ENCODE measurements around the gene NPTX1.

Gene NPTX1

DNA sequence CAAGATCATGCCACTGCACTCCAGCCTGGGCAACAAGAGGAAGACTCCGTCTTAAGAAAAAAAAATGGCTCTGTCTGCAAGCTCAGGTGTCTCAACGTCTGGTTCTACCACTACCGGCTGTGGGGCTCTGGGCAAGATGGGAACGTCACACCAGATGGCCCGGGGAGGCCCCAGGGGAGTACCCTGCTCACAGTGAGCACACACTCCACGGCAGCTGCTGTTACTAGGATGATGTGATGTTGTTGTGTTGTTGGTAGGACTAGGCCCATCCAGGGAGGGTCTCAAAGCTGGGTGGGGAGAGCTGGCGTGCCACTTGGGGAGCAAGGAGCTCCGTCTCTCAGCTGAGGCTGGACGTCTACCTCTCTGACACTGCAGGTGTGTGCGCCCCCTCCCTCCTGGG is 9.4 kb upstream of the NPTX1 start:
- peak overlapping the region in 6 of 11 experiments; percentile 24 to 79 (median 70); a peak in 11 of 22 replicates for H3K27ac ChIP-seq
- peaks cover 0 to 21% (median 0%) of the 10 kb centered on the region in 11 experiments; a peak in 5 of 22 replicates for H4K20me1 ChIP-seq
- peaks cover 0 to 7% (median 0%) of the 10 kb centered on the region in 11 experiments; a peak in 2 of 22 replicates for H3K9me3 ChIP-seq (replicated peaks in 1 of 11)
- peak in 1 of 11 experiments; percentile 33; a peak in 2 of 22 replicates for TF ChIP-seq Cebpa-rat (IDR thresholded peaks at IDR 0.05)
- H3K36me3 ChIP-seq: no peaks in the 10 kb centered on the region
- H3K9ac ChIP-seq: peak overlapping the region in 5 of 11 experiments; percentile 20 to 76 (median 63); a peak in 8 of 22 replicates
- peaks cover under 1 to 22% (median 15%) of the 10 kb centered on the region in 11 experiments; a peak in 21 of 22 replicates for H3K27me3 ChIP-seq
- peaks cover 7 to 79% (median 56%) of the 10 kb centered on the region in 10 experiments; a peak in 18 of 20 replicates for H3K4me1 ChIP-seq
- H3K4me2 ChIP-seq: peak overlapping the region in 9 of 11 experiments; percentile 43 to 96 (median 78); a peak in 18 of 22 replicates
- peak overlapping the region in 1 of 10 experiments; percentile 5; a peak in 1 of 20 replicates for H3K4me3 ChIP-seq

DNA sequence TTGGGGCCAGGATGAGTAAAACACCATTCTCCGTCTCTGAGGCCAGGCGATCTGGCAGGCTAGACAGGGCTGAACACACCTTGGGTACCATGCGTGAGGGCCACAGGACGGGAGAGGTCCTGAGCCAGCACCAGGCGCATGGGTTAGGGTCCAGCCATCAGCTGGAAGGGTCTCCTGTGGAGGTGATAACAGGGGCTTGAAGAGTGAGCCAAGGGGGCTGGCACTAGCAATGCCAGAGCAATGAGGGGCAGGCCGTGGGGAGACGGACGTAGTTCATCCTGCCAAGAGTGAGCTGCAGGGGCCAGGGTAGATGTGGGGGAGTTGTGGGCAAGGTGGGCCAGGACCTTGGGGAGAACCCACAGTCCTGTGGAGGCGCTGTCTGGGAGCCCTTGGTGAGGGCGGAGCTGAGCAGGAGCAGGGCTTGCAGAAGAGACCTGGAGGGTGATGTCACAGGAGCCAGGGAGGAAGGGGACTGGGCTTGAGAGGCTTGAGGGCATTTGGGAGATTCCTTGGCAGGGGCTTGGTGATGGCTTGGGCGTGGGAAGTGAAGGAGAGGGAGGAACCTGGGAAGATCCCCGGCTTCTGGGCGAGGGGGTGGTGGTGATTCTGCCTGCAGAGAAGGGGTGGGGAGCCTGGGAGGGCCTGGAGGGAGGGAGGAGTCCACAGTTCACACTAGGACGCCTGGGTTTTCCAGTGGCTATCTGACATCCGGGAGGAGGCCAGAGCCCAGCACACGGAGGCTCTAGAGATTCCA is 6.3 kb upstream of the NPTX1 start:
- Histone ChIP-seq H3K9ac (no peak overlapping the region), H3K36me3 (no peaks in the 10 kb centered on the region), H3K27ac (no peak overlapping the region), H3K4me2 (peak overlapping the region in 8 of 11 experiments; percentile 3 to 94 (median 74); a peak in 10 of 22 replicates), H4K20me1 (peaks cover 0 to 39% (median 16%) of the 10 kb centered on the region in 11 experiments; a peak in 17 of 22 replicates), H3K4me1 (peaks cover 14 to 84% (median 66%) of the 10 kb centered on the region in 10 experiments; a peak in 19 of 20 replicates), H3K4me3 (no peak overlapping the region), H3K27me3 (peaks cover 32 to 53% (median 46%) of the 10 kb centered on the region in 11 experiments), H3K9me3 (replicated peaks in 1 of 11) (peaks cover 0 to 7% (median 0%) of the 10 kb centered on the region in 11 experiments; a peak in 2 of 22 replicates)
- no peak for TF ChIP-seq Cebpa-rat (IDR thresholded peaks at IDR 0.05)

DNA sequence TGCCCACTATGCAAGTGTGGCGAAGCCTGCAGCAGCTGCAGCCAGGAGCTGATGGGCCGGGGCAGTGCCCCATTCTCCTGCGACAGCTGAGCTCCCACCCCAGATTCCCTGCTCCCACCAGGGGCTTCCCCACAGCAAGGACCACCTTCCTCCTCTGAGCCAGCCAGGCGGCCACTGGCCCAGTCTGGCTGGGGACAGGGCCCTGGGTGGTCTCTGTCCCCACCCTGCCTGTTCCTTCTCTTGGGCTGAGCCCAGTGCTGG is 5.6 kb upstream of the NPTX1 start:
- no peak overlapping the region for H3K27ac ChIP-seq
- peak overlapping the region in 9 of 11 experiments; percentile 43 to 94 (median 73); a peak in 16 of 22 replicates for H3K4me2 ChIP-seq
- no peak overlapping the region for H3K9ac ChIP-seq
- TF ChIP-seq Cebpa-rat (IDR thresholded peaks at IDR 0.05): no peak
- H3K36me3 ChIP-seq: no peaks in the 10 kb centered on the region
- H3K4me3 ChIP-seq: no peak overlapping the region
- H4K20me1 ChIP-seq: peaks cover 0 to 46% (median 22%) of the 10 kb centered on the region in 11 experiments; a peak in 17 of 22 replicates
- peaks cover 21 to 84% (median 66%) of the 10 kb centered on the region in 10 experiments for H3K4me1 ChIP-seq
- peaks cover 39 to 60% (median 54%) of the 10 kb centered on the region in 11 experiments for H3K27me3 ChIP-seq
- no peaks in the 10 kb centered on the region; a peak in 1 of 22 replicates for H3K9me3 ChIP-seq (replicated peaks in 1 of 11)

DNA sequence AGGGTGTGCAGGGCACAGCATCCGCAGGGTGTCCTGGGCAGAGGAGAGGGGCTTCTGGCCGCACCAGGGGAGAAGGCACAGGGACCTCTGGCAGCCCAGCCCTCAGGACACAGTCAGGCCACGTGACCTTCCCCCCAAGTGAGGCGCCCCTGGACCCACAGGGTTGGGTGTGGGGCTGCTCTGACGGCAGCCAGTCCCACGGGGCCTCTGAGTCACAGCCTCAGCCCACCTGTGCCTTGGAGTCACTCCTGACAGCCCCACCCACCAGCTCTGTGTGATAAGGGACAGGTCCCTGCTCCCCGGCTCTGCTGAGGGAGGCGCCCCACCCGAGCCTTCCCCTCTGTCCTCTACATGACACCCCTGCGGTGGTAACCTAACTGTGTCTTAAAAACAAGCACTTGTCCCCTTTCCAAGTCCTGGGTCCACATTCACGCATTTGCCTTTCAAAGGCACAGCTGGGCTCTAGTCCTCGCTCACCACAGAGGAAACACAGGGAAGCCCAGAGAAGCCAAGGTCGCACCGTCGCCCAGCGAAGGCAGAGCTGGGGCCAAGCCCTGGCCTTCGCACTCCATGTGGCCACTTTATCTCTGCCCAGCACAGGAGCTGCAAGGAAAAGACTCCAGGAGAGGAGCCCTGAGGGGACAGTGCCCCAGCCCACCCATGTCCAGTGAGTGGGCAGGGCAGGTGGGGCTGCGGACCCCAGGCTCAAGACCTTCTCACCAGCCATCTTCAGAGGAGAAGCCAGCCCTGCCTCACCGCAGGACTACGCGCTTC is 5.1 kb upstream of the NPTX1 start:
- H3K9me3 ChIP-seq (replicated peaks in 1 of 11): no peaks in the 10 kb centered on the region
- H3K9ac ChIP-seq: peak overlapping the region in 1 of 11 experiments; percentile 24; a peak in 1 of 22 replicates
- no peaks in the 10 kb centered on the region for H3K36me3 ChIP-seq
- H3K27me3 ChIP-seq: peaks cover 44 to 66% (median 59%) of the 10 kb centered on the region in 11 experiments
- no peak overlapping the region for H3K27ac ChIP-seq
- H3K4me1 ChIP-seq: peaks cover 24 to 82% (median 64%) of the 10 kb centered on the region in 10 experiments
- H3K4me2 ChIP-seq: peak overlapping the region in 9 of 11 experiments; percentile 43 to 94 (median 73); a peak in 19 of 22 replicates
- H3K4me3 ChIP-seq: no peak overlapping the region
- H4K20me1 ChIP-seq: peaks cover 0 to 50% (median 26%) of the 10 kb centered on the region in 11 experiments; a peak in 17 of 22 replicates
- TF ChIP-seq Cebpa-rat (IDR thresholded peaks at IDR 0.05): no peak

DNA sequence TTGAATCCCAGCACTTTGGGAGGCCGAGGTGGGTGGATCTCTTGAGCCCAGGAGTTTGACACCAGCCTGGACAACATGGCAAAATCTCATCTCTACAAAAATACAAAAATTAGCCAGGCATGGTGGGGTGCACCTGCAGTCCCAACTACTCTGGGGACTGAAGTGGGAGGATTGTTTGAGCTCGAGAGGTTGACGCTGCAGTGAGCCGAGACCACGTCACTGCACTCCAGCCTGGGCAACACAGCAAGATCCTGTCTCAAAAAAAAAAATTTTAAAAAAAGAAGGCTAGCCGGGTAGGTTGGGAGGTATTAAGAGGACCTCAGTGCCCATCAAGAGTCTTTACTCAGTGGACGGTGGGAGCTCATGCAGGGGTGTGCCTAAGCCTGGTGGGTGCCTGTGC is 3.8 kb upstream of the NPTX1 start:
- no peak overlapping the region for H3K4me3 ChIP-seq
- no peaks in the 10 kb centered on the region for H3K9me3 ChIP-seq (replicated peaks in 1 of 11)
- peaks cover 21 to 81% (median 63%) of the 10 kb centered on the region in 10 experiments; a peak in 19 of 20 replicates for H3K4me1 ChIP-seq
- H3K27ac ChIP-seq: no peak overlapping the region
- no peak overlapping the region for H3K9ac ChIP-seq
- no peaks in the 10 kb centered on the region for H3K36me3 ChIP-seq
- peaks cover 57 to 78% (median 71%) of the 10 kb centered on the region in 11 experiments for H3K27me3 ChIP-seq
- H4K20me1 ChIP-seq: peaks cover 0 to 61% (median 36%) of the 10 kb centered on the region in 11 experiments; a peak in 18 of 22 replicates
- peak overlapping the region in 1 of 11 experiments; percentile 5; a peak in 1 of 22 replicates for H3K4me2 ChIP-seq
- TF ChIP-seq Cebpa-rat (IDR thresholded peaks at IDR 0.05): no peak

DNA sequence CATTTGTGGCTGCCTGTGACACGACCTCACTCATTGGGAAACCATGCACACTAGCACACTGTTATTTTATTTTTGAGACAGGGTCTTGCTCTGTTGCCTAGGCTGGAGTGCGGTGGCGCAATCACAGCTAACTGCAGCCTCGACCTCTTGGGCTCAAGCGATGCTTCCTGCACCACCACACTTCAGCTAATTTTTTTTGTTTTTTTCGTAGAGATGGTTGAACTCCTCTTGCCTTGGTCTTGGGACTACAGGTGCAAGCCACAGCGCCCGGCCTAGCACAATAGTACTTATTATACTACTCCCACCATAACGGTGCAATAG is 2.8 kb upstream of the NPTX1 start:
- Histone ChIP-seq H3K9ac (no peak overlapping the region), H3K27ac (no peak overlapping the region)
- peak in 1 of 11 experiments; percentile 56; a peak in 2 of 22 replicates for TF ChIP-seq Cebpa-rat (IDR thresholded peaks at IDR 0.05)

DNA sequence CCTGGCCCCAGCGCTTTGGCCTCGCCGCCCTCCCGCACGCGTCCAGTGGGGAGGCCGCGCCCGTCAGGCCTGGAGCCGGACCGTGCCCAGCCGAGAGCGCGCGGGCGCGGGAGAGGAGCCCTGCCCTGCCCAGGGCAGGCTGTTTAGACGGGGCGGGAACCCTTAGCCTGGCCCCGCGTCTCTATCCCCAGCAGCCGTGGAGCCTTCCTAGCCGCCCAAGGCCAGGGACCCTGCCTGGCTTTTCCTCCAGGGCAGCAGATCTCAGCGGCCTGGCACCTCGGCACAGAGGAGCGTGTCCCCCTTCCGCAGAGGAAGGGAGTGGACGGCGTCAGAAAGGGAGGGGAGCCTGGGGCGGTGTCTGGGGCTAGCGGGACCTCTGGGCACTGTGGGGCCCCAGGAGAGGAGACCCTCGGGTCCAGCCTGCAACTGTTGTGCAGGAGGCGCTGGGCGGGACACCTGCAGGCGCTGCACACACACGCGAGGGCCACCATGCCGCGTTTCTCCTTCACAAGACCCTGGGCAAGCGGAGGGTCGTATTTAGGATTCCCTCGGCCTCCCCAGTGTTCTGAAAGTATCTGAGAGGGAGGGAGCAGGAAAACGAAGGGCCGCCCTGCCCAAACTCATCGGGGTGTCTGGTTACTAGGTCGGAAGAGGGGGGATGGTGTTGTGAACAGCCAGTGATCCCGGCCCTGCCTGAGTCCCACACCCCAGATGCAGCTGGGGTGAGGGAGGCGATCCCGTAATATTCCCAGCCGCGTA is 2.3 kb upstream of the NPTX1 start:
- Histone ChIP-seq H3K9ac (no peak overlapping the region), H3K36me3 (no peaks in the 10 kb centered on the region), H3K4me1 (peaks cover 32 to 81% (median 69%) of the 10 kb centered on the region in 10 experiments), H4K20me1 (peaks cover 0 to 77% (median 43%) of the 10 kb centered on the region in 11 experiments; a peak in 18 of 22 replicates), H3K4me3 (peak overlapping the region in 6 of 10 experiments; percentile 13 to 60 (median 30); a peak in 7 of 20 replicates), H3K27me3 (peaks cover 72 to 94% (median 87%) of the 10 kb centered on the region in 11 experiments), H3K4me2 (peak overlapping the region; percentile 42 to 91 (median 82); a peak in 16 of 22 replicates), H3K27ac (no peak overlapping the region), H3K9me3 (replicated peaks in 1 of 11) (no peaks in the 10 kb centered on the region)
- TF ChIP-seq Cebpa-rat (IDR thresholded peaks at IDR 0.05): no peak

More for the DNA sequence above, 2.8 kb upstream of the NPTX1 start:
- Histone ChIP-seq H3K36me3 (no peaks in the 10 kb centered on the region), H3K4me3 (no peak overlapping the region), H3K9me3 (replicated peaks in 1 of 11) (no peaks in the 10 kb centered on the region), H3K4me1 (peaks cover 31 to 81% (median 67%) of the 10 kb centered on the region in 10 experiments), H4K20me1 (peaks cover 0 to 72% (median 43%) of the 10 kb centered on the region in 11 experiments; a peak in 18 of 22 replicates), H3K27me3 (peaks cover 67 to 88% (median 81%) of the 10 kb centered on the region in 11 experiments), H3K4me2 (peak overlapping the region in 3 of 11 experiments; percentile 82 to 91 (median 84); a peak in 3 of 22 replicates)
